B cell (primary cell): ENCODE data around the gene ZNF280A.

ENCODE experiments used
- CTCF ChIP-seq: fragments of 200-600 bp; IDR thresholded peaks from one replicate; pipeline ENCODE4 v1.8.0; 2022; ENCODE audit warnings: antibody characterized with exemption, mild to moderate bottlenecking
- EZH2 ChIP-seq: IDR thresholded peaks from 2 replicates; pipeline ENCODE4 v1.6.1; 2012; ENCODE audit warnings: borderline replicate concordance, low read depth, mild to moderate bottlenecking, moderate library complexity, low read length; ENCODE audit not compliant: insufficient read depth, poor library complexity, severe bottlenecking

- TF ChIP-seq CTCF (no peak), EZH2 (no peak)
These were observed 36.5 kb upstream of the ZNF280A start for GRCh38 chr22:22556578-22556977.
